Measurements from ENCODE around the gene NFIX. TPM values are rescaled to one million over a fixed set of nuclear protein-coding genes. Genes with fewer than 3 reads are reported as not detected.
"Not testable (repeated sequence)": the region's sequence is repeated elsewhere in the genome, so short reads cannot be mapped to it uniquely, and the experiment has no call there.

Gene NFIX
- total and polyA plus RNA-seq, 2 donors (not counting 1 experiment from before 2014, with no cell fraction given): 35.7 to 74.8 TPM

DNA sequence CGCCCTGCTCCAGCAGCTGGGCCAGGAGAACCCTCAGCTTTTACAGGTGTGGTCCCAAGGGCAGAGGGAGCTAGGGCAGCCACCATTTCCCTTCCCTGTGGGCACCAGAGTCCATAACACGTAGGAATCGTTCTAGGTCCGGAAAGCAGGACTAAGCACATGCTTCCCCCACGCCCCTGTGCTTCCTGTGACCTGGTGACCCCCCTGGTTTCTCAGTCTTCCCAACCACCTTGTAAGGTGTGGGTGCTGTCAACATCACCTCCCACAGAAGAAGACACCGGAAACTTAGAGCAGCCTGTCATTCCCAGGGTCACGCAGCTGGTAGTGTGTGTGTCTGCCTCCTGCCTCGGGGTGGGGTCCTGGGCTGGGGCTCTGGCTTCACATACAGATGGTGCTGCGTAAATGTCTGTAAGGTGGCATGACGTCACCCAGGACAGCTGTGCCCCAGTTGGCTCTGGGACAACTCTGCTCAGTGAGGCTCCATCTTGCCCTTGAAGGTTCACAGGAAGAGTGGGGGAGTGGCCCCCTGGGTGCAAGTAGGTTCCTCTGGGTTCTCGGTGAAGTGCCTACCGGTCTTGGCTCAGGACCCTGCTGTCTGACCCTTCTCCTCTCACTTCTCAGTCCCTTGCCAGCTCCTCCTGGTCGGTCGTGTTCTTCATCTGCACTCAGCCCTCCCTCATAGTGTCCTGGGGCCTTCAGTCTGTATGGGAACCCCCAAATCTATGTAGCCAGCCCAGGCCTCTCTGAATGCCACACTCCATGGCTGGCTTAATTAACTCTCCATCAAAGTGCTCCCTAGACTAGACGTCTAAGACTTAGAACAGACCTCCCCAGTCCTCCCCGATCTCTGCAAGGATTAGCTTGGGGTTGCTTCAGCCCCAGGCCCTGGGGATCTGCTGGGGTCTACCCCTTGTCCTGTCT is 45.7 kb upstream of the NFIX start:
- no peaks in the 10 kb centered on the region for H3K27me3 ChIP-seq (ENCODE audit: control insufficient read depth, insufficient read depth, low read length)
- H3K4me3 ChIP-seq (replicated peaks in 1 of 4; ENCODE audit: control extremely low read depth in 1 of 4, insufficient read depth in 1 of 4, low read depth in 3 of 4, low read length in 4 of 4): no peak overlapping the region
- no peak overlapping the region for H2AFZ ChIP-seq (ENCODE audit: low read length)
- H3K9ac ChIP-seq (ENCODE audit: insufficient read depth, low read length): peak overlapping the region; percentile 5
- peaks cover 24% of the 10 kb centered on the region for H3K4me1 ChIP-seq (ENCODE audit: control insufficient read depth, extremely low read depth, insufficient read depth, low read length)
- H3K9me3 ChIP-seq (ENCODE audit: control insufficient read depth, insufficient read depth, low read depth, low read length): no peaks in the 10 kb centered on the region
- DNase-seq (ENCODE audit: low read depth in 2 of 2): no peak
- H3K36me3 ChIP-seq (ENCODE audit: control insufficient read depth, insufficient read depth, low read length): peaks cover 40% of the 10 kb centered on the region
- no peaks in the 10 kb centered on the region for H4K20me1 ChIP-seq (ENCODE audit: control insufficient read depth, extremely low read depth, insufficient read depth, low read length)
- H3K4me2 ChIP-seq (ENCODE audit: extremely low read depth, insufficient read depth, low read length): no peak overlapping the region
- H3K27ac ChIP-seq (ENCODE audit: insufficient read depth, low read length): peak overlapping the region; percentile 37
- TF ChIP-seq EZH2 (IDR thresholded peaks at IDR 0.05; ENCODE audit: low read length, missing control alignments): no peak
- TF ChIP-seq, protein P1, sequence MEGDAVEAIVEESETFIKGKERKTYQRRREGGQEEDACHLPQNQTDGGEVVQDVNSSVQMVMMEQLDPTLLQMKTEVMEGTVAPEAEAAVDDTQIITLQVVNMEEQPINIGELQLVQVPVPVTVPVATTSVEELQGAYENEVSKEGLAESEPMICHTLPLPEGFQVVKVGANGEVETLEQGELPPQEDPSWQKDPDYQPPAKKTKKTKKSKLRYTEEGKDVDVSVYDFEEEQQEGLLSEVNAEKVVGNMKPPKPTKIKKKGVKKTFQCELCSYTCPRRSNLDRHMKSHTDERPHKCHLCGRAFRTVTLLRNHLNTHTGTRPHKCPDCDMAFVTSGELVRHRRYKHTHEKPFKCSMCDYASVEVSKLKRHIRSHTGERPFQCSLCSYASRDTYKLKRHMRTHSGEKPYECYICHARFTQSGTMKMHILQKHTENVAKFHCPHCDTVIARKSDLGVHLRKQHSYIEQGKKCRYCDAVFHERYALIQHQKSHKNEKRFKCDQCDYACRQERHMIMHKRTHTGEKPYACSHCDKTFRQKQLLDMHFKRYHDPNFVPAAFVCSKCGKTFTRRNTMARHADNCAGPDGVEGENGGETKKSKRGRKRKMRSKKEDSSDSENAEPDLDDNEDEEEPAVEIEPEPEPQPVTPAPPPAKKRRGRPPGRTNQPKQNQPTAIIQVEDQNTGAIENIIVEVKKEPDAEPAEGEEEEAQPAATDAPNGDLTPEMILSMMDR (conservative IDR thresholded peaks at IDR 0.05 in 1 of 2, IDR thresholded peaks at IDR 0.05 in 1 of 2; ENCODE audit: low read depth in 1 of 2, low read length in 2 of 2): no peak
- H3K79me2 ChIP-seq (ENCODE audit: control insufficient read depth, insufficient read depth, low read length): peaks cover 45% of the 10 kb centered on the region

DNA sequence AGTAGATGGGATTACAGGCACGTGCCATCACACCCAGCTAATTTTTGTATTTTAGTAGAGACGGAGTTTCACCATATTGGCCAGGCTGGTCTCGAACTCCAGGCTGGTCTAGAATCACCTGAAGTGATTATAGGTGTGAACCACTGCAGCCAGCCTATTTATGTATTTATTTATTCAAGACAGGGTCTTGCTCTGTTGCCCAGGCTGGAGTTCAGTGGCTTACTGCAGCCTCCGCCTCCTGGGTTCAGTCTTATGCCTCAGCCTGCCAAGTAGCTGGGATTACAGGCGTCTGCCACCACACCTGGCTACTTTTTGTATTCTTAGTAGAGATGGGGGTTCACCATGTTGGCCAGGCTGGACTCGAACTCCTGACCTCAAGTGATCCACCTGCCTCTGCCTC is 43.2 kb upstream of the NFIX start:
- not testable (repeated sequence) for H3K4me3 ChIP-seq (replicated peaks in 1 of 4; ENCODE audit: control extremely low read depth in 1 of 4, insufficient read depth in 1 of 4, low read depth in 3 of 4, low read length in 4 of 4); H3K9me3 ChIP-seq (ENCODE audit: control insufficient read depth, insufficient read depth, low read depth, low read length); H3K9ac ChIP-seq (ENCODE audit: insufficient read depth, low read length); H3K4me2 ChIP-seq (ENCODE audit: extremely low read depth, insufficient read depth, low read length); H3K27me3 ChIP-seq (ENCODE audit: control insufficient read depth, insufficient read depth, low read length); H4K20me1 ChIP-seq (ENCODE audit: control insufficient read depth, extremely low read depth, insufficient read depth, low read length); DNase-seq (ENCODE audit: low read depth in 2 of 2); H2AFZ ChIP-seq (ENCODE audit: low read length)
- peaks cover 39% of the 10 kb centered on the region for H3K36me3 ChIP-seq (ENCODE audit: control insufficient read depth, insufficient read depth, low read length)
- H3K79me2 ChIP-seq (ENCODE audit: control insufficient read depth, insufficient read depth, low read length): peaks cover 56% of the 10 kb centered on the region
- H3K27ac ChIP-seq (ENCODE audit: insufficient read depth, low read length): peak overlapping the region; percentile 82
- peaks cover 17% of the 10 kb centered on the region for H3K4me1 ChIP-seq (ENCODE audit: control insufficient read depth, extremely low read depth, insufficient read depth, low read length)

DNA sequence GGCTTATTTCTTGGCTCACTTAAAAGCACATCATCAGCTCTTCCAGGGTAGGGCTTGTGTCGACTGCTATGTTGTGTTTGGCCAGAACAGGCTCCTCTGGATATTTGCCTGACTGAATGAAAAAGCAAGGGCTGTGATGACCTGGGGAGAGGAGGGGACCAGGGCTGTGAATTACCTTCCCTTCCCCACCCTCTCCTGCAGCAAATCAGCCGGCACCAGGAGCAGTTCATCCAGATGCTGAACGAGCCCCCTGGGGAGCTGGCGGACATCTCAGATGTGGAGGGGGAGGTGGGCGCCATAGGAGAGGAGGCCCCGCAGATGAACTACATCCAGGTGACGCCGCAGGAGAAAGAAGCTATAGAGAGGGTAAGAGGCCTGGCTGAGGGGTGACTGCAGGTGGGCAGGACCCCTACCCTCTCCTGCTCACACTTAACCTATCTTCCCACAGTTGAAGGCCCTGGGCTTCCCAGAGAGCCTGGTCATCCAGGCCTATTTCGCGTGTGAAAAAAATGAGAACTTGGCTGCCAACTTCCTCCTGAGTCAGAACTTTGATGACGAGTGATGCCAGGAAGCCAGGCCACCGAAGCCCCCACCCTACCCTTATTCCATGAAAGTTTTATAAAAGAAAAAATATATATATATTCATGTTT is 42.7 kb upstream of the NFIX start:
- Histone ChIP-seq H3K36me3 (ENCODE audit: control insufficient read depth, insufficient read depth, low read length) (peaks cover 39% of the 10 kb centered on the region), H3K27ac (ENCODE audit: insufficient read depth, low read length) (peak overlapping the region; percentile 82), H3K9me3 (ENCODE audit: control insufficient read depth, insufficient read depth, low read depth, low read length) (no peaks in the 10 kb centered on the region), H3K4me1 (ENCODE audit: control insufficient read depth, extremely low read depth, insufficient read depth, low read length) (peaks cover 17% of the 10 kb centered on the region), H2AFZ (ENCODE audit: low read length) (no peak overlapping the region), H3K9ac (ENCODE audit: insufficient read depth, low read length) (peak overlapping the region; percentile 43), H4K20me1 (ENCODE audit: control insufficient read depth, extremely low read depth, insufficient read depth, low read length) (no peaks in the 10 kb centered on the region), H3K27me3 (ENCODE audit: control insufficient read depth, insufficient read depth, low read length) (no peaks in the 10 kb centered on the region), H3K4me2 (ENCODE audit: extremely low read depth, insufficient read depth, low read length) (peak overlapping the region; percentile 3), H3K4me3 (replicated peaks in 1 of 4; ENCODE audit: control extremely low read depth in 1 of 4, insufficient read depth in 1 of 4, low read depth in 3 of 4, low read length in 4 of 4) (no peak overlapping the region), H3K79me2 (ENCODE audit: control insufficient read depth, insufficient read depth, low read length) (peaks cover 54% of the 10 kb centered on the region)
- no peak for TF ChIP-seq EZH2 (IDR thresholded peaks at IDR 0.05; ENCODE audit: low read length, missing control alignments)
- TF ChIP-seq, protein P1 (conservative IDR thresholded peaks at IDR 0.05 in 1 of 2, IDR thresholded peaks at IDR 0.05 in 1 of 2; ENCODE audit: low read depth in 1 of 2, low read length in 2 of 2): no peak
- DNase-seq (ENCODE audit: low read depth in 2 of 2): peak; percentile 87 to 89
